Neural cell (in vitro differentiated cells): ENCODE data around the gene TM9SF1. TPM values are rescaled to one million over a fixed set of nuclear protein-coding genes. Genes with fewer than 3 reads are reported as not detected.

Source experiments
- H2AFZ ChIP-seq: fragments of 200-600, 300-800 bp; sonication (generic), shearing (Covaris generic); 2 replicates; pipeline ENCODE4 v1.6.0; 2014; ENCODE audit warnings: low read depth, mild to moderate bottlenecking, antibody characterized with exemption, low read length, moderate library complexity
- H3F3A ChIP-seq: fragments of 200-600 bp; shearing (Covaris generic); 2 replicates; pipeline ENCODE4 v1.6.1; 2016; ENCODE audit warnings: mild to moderate bottlenecking, moderate library complexity, mixed read lengths, antibody characterized with exemption, low read length; ENCODE audit not compliant: insufficient read depth, poor library complexity, severe bottlenecking
- H3K27ac ChIP-seq: fragments of 200-600, 300-800 bp; sonication (generic), shearing (Covaris generic); 2 replicates; pipeline ENCODE4 v1.5.1; 2014; ENCODE audit warnings: mild to moderate bottlenecking, low read length, moderate library complexity
- H3K27me3 ChIP-seq: fragments of 300-800, 200-600 bp; sonication (generic), shearing (Covaris generic); 2 replicates; pipeline ENCODE4 v1.6.0; 2014; ENCODE audit warnings: mild to moderate bottlenecking, low read depth, low read length, moderate library complexity; ENCODE audit not compliant: insufficient read depth
- H3K36me3 ChIP-seq: fragments of 300-800, 200-600 bp; sonication (generic), shearing (Covaris generic); 2 replicates; pipeline ENCODE4 v1.5.1; 2014; ENCODE audit warnings: mild to moderate bottlenecking, antibody characterized with exemption, low read length, moderate library complexity; ENCODE audit not compliant: insufficient read depth
- H3K4me2 ChIP-seq: fragments of 300-800, 200-600 bp; sonication (generic), shearing (Covaris generic); 2 replicates; pipeline ENCODE4 v1.6.0; 2014; ENCODE audit warnings: mild to moderate bottlenecking, low read length
- H3K4me3 ChIP-seq: fragments of 300-800, 200-600 bp; sonication (generic), shearing (Covaris generic); 2 replicates; pipeline ENCODE4 v1.5.1; 2014; ENCODE audit warnings: mild to moderate bottlenecking, low read length, moderate library complexity
- H3K79me2 ChIP-seq: fragments of 200-600 bp; shearing (Covaris generic); replicated peaks from 2 replicates; pipeline ENCODE4 v1.6.0; 2014; ENCODE audit warnings: mild to moderate bottlenecking, low read length, moderate library complexity; ENCODE audit not compliant: insufficient read depth
- H3K9ac ChIP-seq: fragments of 300-800, 200-600 bp; sonication (generic), shearing (Covaris generic); 2 replicates; pipeline ENCODE4 v1.6.1; 2016; ENCODE audit warnings: mild to moderate bottlenecking, low read length, mixed read lengths
- H3K9me2 ChIP-seq: fragments of 200-600 bp; shearing (Covaris generic); 2 replicates; pipeline ENCODE4 v1.6.1; 2016; ENCODE audit warnings: mild to moderate bottlenecking, low read length, mixed read lengths; ENCODE audit not compliant: insufficient read depth
- H3K9me3 ChIP-seq: fragments of 200-600, 300-800 bp; sonication (generic), shearing (Covaris generic); 2 replicates; pipeline ENCODE4 v1.6.1; 2016; ENCODE audit warnings: mild to moderate bottlenecking, mixed run types, low read length, moderate library complexity, mixed read lengths
- H4K20me1 ChIP-seq: fragments of 200-600 bp; shearing (Covaris generic); 2 replicates; pipeline ENCODE4 v1.6.1; 2016; ENCODE audit warnings: mild to moderate bottlenecking, mixed run types; ENCODE audit not compliant: insufficient read depth
- EP300 ChIP-seq: fragments of 450-650 bp; conservative IDR thresholded peaks from 2 replicates; pipeline ENCODE4 v1.6.1; 2014; ENCODE audit warnings: antibody characterized with exemption, mild to moderate bottlenecking, moderate library complexity; ENCODE audit not compliant: poor library complexity, severe bottlenecking
- EZH2 ChIP-seq: fragments of 200-600, 300-800 bp; shearing (Covaris generic), sonication (generic); IDR thresholded peaks from 2 replicates; pipeline ENCODE4 v1.6.1; 2014; ENCODE audit warnings: antibody characterized with exemption, low read length, borderline replicate concordance, mild to moderate bottlenecking; ENCODE audit not compliant: insufficient read depth, poor library complexity, severe bottlenecking
- MXI1 ChIP-seq: fragments of 450-650 bp; conservative IDR thresholded peaks from 2 replicates; pipeline ENCODE4 v1.6.1; 2014; ENCODE audit warnings: antibody characterized with exemption, mild to moderate bottlenecking; ENCODE audit not compliant: poor library complexity, severe bottlenecking
- POLR2AphosphoS5 ChIP-seq: IDR thresholded peaks from 2 replicates; pipeline ENCODE4 v1.6.1; 2012
- RAD21 ChIP-seq: fragments of 450-650 bp; conservative IDR thresholded peaks from 2 replicates; pipeline ENCODE4 v1.6.1; 2014; ENCODE audit warnings: antibody characterized with exemption, mild to moderate bottlenecking, moderate library complexity
- TAF1 ChIP-seq: IDR thresholded peaks from 2 replicates; pipeline ENCODE4 v1.6.1; 2012; ENCODE audit warnings: low read depth
- polyA plus RNA-seq: library from polyadenylated mRNA; depleted of rRNA; stranded (reverse); fragments of >200 nt; gene quantifications from 2 replicates; pipeline ENCODE4 v1.2.3, GENCODE V29; 2014
- TF ChIP-seq, protein P1 (sequence below): fragments of 450-650 bp; IDR thresholded peaks from 2 replicates; pipeline ENCODE4 v1.5.1; 2014; ENCODE audit warnings: antibody characterized with exemption, mild to moderate bottlenecking, moderate library complexity; ENCODE audit not compliant: poor library complexity, severe bottlenecking
- TF ChIP-seq, protein P2 (sequence below): IDR thresholded peaks from 2 replicates; pipeline ENCODE4 v1.6.1; 2012; ENCODE audit warnings: borderline replicate concordance

TM9SF1 gene
- polyA plus RNA-seq, 1 donor from 2014 or later, result 25.1 TPM

DNA sequence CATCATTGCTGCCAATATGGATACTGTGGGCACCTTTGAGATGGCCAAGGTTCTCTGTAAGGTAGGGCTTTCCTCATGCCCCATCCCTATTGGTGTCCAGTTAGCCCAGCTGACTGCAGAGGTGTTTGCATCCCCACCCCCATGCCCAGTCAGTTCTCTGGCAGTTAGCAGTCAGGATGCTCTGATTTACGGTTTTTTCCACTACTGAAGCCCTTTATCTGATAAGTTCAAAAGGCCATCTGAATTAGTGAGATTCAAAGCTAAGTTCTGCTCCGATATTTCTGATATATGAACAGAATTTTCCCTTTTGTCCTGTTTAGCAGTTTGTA is 38.3 kb upstream of the TM9SF1 start:
- TF ChIP-seq, protein P1, sequence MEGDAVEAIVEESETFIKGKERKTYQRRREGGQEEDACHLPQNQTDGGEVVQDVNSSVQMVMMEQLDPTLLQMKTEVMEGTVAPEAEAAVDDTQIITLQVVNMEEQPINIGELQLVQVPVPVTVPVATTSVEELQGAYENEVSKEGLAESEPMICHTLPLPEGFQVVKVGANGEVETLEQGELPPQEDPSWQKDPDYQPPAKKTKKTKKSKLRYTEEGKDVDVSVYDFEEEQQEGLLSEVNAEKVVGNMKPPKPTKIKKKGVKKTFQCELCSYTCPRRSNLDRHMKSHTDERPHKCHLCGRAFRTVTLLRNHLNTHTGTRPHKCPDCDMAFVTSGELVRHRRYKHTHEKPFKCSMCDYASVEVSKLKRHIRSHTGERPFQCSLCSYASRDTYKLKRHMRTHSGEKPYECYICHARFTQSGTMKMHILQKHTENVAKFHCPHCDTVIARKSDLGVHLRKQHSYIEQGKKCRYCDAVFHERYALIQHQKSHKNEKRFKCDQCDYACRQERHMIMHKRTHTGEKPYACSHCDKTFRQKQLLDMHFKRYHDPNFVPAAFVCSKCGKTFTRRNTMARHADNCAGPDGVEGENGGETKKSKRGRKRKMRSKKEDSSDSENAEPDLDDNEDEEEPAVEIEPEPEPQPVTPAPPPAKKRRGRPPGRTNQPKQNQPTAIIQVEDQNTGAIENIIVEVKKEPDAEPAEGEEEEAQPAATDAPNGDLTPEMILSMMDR, result no peak
- Histone ChIP-seq H3K27me3 (no peaks in the 10 kb centered on the region), H3K9ac (peak overlapping the region; percentile 84), H3F3A (no peaks in the 10 kb centered on the region), H3K9me2 (no peaks in the 10 kb centered on the region), H3K79me2 (peaks cover 28% of the 10 kb centered on the region), H3K4me2 (peak overlapping the region; percentile 86), H3K4me3 (peak overlapping the region; percentile 78), H3K36me3 (no peaks in the 10 kb centered on the region), H3K27ac (no peak overlapping the region), H4K20me1 (no peaks in the 10 kb centered on the region), H2AFZ (no peak overlapping the region), H3K9me3 (no peaks in the 10 kb centered on the region)

DNA sequence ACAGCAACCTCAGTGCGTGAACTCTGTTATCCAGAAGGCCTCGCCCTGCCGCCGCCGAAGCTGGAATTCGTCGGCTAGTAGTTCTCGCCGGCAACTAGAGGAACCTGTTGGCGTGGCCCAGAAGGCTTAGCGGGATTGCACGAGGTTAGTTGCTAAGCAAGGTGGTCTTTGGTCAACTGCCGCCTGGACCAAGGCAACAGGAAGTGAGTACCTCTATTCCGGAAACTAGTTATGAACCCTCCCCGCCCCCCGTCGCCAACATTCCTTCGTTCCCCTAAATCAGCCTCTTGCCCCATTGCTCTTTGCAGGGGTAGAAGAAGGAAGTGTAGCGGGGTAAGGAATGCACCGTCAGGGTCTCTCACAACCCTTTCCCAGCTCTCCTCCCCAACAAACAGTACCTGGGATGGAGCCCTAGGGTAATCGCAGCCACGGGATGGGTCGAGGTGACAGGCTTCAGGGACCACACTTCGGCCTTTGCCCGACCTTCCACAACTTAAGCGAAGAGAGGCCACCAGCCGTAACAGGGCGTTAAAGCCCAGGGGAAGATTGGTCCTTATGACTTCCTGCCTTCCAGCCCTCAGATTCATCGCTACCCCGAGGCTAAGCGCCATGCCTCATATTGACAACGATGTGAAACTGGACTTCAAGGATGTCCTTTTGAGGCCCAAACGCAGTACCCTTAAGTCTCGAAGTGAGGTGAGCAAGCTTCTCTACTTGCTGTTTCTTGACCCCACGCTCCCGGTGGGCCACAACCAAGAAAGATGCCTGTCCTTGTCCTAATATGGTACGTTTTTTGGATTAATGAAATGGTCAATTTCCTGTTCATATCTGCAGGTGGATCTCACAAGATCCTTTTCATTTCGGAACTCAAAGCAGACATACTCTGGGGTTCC is 37.6 kb upstream of the TM9SF1 start, which contains the start of gene GMPR2:
TSS of gene GMPR2 (plus strand) at position 285 of the 893 bp plus-strand sequence. CDS start at position 610, 325 bp downstream.
- TF ChIP-seq RAD21 (no peak), MXI1 (peak; percentile 30)
- H3F3A ChIP-seq, result no peaks in the 10 kb centered on the region
- H3K9me2 ChIP-seq, result no peaks in the 10 kb centered on the region
- peak within 1 kb of the TSS; percentile 96 for H3K4me2 ChIP-seq
- peaks cover 31% of the 10 kb centered on the region for H3K79me2 ChIP-seq
- peak within 1 kb of the TSS; percentile 78 for H3K4me3 ChIP-seq
- no peaks in the 10 kb centered on the region for H3K27me3 ChIP-seq
- peak within 1 kb of the TSS; percentile 52 for H2AFZ ChIP-seq
- no peaks in the 10 kb centered on the region for H3K36me3 ChIP-seq
- H3K9ac ChIP-seq, result peak within 1 kb of the TSS; percentile 84
- no peaks in the 10 kb centered on the region for H3K9me3 ChIP-seq
- no peaks in the 10 kb centered on the region for H4K20me1 ChIP-seq
- peak within 1 kb of the TSS; percentile 85 for H3K27ac ChIP-seq

DNA sequence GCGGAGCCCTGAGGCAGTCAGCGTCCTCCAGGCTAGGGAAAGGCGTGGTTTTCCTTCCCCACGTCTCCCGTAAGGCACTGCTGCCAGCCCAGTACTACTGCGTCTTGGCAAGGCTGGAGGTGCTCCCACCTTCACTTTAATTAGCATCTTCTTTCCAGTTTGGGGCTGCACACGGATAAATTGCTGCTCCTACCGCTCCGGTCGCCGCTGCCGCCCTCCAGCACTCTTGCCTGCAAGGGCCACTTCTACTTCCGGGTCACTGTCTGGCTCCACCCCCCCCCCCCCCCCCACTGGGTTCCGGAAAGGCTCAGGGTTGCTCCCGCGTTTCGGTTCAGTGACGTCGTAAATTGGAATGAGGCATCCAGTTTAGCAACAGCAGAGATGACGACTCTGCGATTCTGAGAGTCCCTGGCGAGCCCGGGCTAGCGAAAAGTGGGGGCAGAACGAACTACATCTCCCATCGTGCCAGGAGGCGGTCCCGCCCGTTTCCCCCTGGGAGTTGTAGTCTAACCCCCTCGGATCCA is 36.9 kb upstream of the TM9SF1 start, which contains the start of gene NEDD8:
TSS of gene NEDD8 (minus strand) at position 247 of the 524 bp plus-strand sequence. CDS start at position 147, 100 bp downstream.
- Histone ChIP-seq H3K79me2 (peaks cover 32% of the 10 kb centered on the region), H3K4me3 (peak within 1 kb of the TSS; percentile 78), H3K9ac (peak within 1 kb of the TSS; percentile 84), H3K4me2 (peak within 1 kb of the TSS; percentile 96), H3F3A (no peaks in the 10 kb centered on the region), H3K9me2 (no peaks in the 10 kb centered on the region), H3K9me3 (no peaks in the 10 kb centered on the region), H3K36me3 (no peaks in the 10 kb centered on the region), H4K20me1 (no peaks in the 10 kb centered on the region), H3K27me3 (no peaks in the 10 kb centered on the region), H2AFZ (peak within 1 kb of the TSS; percentile 52), H3K27ac (peak within 1 kb of the TSS; percentile 85)
- TF ChIP-seq EP300 (peak; percentile 43), RAD21 (no peak), EZH2 (no peak), MXI1 (peak; percentile 92), TAF1 (no peak), POLR2AphosphoS5 (peak; percentile 86)
- TF ChIP-seq, protein P2, sequence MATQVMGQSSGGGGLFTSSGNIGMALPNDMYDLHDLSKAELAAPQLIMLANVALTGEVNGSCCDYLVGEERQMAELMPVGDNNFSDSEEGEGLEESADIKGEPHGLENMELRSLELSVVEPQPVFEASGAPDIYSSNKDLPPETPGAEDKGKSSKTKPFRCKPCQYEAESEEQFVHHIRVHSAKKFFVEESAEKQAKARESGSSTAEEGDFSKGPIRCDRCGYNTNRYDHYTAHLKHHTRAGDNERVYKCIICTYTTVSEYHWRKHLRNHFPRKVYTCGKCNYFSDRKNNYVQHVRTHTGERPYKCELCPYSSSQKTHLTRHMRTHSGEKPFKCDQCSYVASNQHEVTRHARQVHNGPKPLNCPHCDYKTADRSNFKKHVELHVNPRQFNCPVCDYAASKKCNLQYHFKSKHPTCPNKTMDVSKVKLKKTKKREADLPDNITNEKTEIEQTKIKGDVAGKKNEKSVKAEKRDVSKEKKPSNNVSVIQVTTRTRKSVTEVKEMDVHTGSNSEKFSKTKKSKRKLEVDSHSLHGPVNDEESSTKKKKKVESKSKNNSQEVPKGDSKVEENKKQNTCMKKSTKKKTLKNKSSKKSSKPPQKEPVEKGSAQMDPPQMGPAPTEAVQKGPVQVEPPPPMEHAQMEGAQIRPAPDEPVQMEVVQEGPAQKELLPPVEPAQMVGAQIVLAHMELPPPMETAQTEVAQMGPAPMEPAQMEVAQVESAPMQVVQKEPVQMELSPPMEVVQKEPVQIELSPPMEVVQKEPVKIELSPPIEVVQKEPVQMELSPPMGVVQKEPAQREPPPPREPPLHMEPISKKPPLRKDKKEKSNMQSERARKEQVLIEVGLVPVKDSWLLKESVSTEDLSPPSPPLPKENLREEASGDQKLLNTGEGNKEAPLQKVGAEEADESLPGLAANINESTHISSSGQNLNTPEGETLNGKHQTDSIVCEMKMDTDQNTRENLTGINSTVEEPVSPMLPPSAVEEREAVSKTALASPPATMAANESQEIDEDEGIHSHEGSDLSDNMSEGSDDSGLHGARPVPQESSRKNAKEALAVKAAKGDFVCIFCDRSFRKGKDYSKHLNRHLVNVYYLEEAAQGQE, result no peak
- TF ChIP-seq, protein P1, result no peak
